Skeletal muscle cell (primary cell): ENCODE measurements around the gene MMP1.
A peak's percentile ranks its signal among the peaks of the same experiment; 100 is the strongest.
"Not testable (repeated sequence)": the region's sequence is repeated elsewhere in the genome, so short reads cannot be mapped to it uniquely, and the experiment has no call there.

ENCODE experiments used
- DNase-seq: peaks from one replicate; pipeline ENCODE4 v3.0.0-alpha.2; 2010; ENCODE audit warnings: low read depth
- H3K4me3 ChIP-seq: 2 replicates; pipeline ENCODE4 v1.5.1; 2011; ENCODE audit warnings: low read depth, mild to moderate bottlenecking, control low read depth, low read length, moderate library complexity

MMP1 gene

GRCh38 chr11:102770191-102770590 is 27.8 kb downstream of the MMP1 start:
- no peak overlapping the region for H3K4me3 ChIP-seq
- DNase-seq: no peak

- H3K4me3 ChIP-seq: no peak overlapping the region
- no peak for DNase-seq
Measured at GRCh38 chr11:102767800-102768199, 30.2 kb downstream of the MMP1 start.

- DNase-seq: no peak
Measured at GRCh38 chr11:102763440-102763839, 34.5 kb downstream of the MMP1 start.

GRCh38 chr11:102762361-102762767 is 35.6 kb downstream of the MMP1 start:
- DNase-seq: no peak
- H3K4me3 ChIP-seq: no peak overlapping the region

More at GRCh38 chr11:102763440-102763839, 34.5 kb downstream of the MMP1 start:
- H3K4me3 ChIP-seq: no peak overlapping the region

- no peak overlapping the region for H3K4me3 ChIP-seq
- DNase-seq: no peak
Measured at GRCh38 chr11:102761646-102762238, 36.2 kb downstream of the MMP1 start.

- DNase-seq: peak; percentile 92
- no peak overlapping the region for H3K4me3 ChIP-seq
Measured at GRCh38 chr11:102760344-102761035, 37.5 kb downstream of the MMP1 start.

- DNase-seq: peak; percentile 52
- H3K4me3 ChIP-seq: no peak overlapping the region
Measured at GRCh38 chr11:102757823-102758549, 40.0 kb downstream of the MMP1 start.

- no peak overlapping the region for H3K4me3 ChIP-seq
- DNase-seq: no peak
Measured at GRCh38 chr11:102753267-102753666, 44.7 kb downstream of the MMP1 start.

- H3K4me3 ChIP-seq: no peak overlapping the region
- DNase-seq: no peak
Measured at GRCh38 chr11:102751673-102752072, 46.3 kb downstream of the MMP1 start.

GRCh38 chr11:102749101-102749722 is 48.7 kb downstream of the MMP1 start:
- no peak overlapping the region for H3K4me3 ChIP-seq
- no peak for DNase-seq

- H3K4me3 ChIP-seq, DNase-seq: not testable (repeated sequence)
Measured at GRCh38 chr11:102746746-102747578, 51.0 kb downstream of the MMP1 start.
